K562 (cell line): ENCODE results near the gene SERPINF2. TPM values are rescaled to one million over a fixed set of nuclear protein-coding genes. Genes with fewer than 3 reads are reported as not detected.

Experiments
- CBFA2T2 ChIP-seq: fragments of 450-650 bp; conservative IDR thresholded peaks from 2 replicates; pipeline ENCODE4 v1.6.1; 2017; ENCODE audit warnings: mild to moderate bottlenecking
- CEBPG ChIP-seq, 3 experiments: fragments of 200-800 bp in 1 of 3; sonication (Bioruptor generic) in 1 of 3; sonication (generic) in 1 of 3; formaldehyde crosslinking in 1 of 3; IDR thresholded peaks in 2 of 3; conservative IDR thresholded peaks in 1 of 3; 2 replicates each; pipeline versions ENCODE4 v1.6.1 to v1.8.0; 2016 to 2022; ENCODE audit warnings: missing compliant biosample characterization in 2 of 3, missing genetic modification characterization in 2 of 3, mild to moderate bottlenecking in 1 of 3, missing genetic modification reagents in 1 of 3
- CREM ChIP-seq: IDR thresholded peaks from 2 replicates; pipeline ENCODE4 v1.6.1; 2014; ENCODE audit warnings: antibody characterized with exemption, low read depth
- EP400 ChIP-seq: fragments of 450-650 bp; IDR thresholded peaks from 2 replicates; pipeline ENCODE4 v1.6.1; 2017; ENCODE audit warnings: antibody characterized with exemption, mild to moderate bottlenecking, moderate library complexity
- KDM5B ChIP-seq: fragments of 200-600 bp; sonication (generic); IDR thresholded peaks from 2 replicates; pipeline ENCODE4 v1.6.1; 2012; ENCODE audit warnings: low read depth, mild to moderate bottlenecking, moderate library complexity, low read length, control low read depth, inconsistent platforms; ENCODE audit not compliant: insufficient replicate concordance
- NONO ChIP-seq, 2 experiments: fragments of 200-400 bp in 1 of 2; fragments of 450-650 bp in 1 of 2; formaldehyde crosslinking in 1 of 2; IDR thresholded peaks; 2 replicates each; pipeline ENCODE4 v1.6.1; 2017; ENCODE audit warnings: low read depth in 2 of 2, mild to moderate bottlenecking in 2 of 2, moderate library complexity in 2 of 2, low read length in 1 of 2
- NR2C1 ChIP-seq, 2 experiments: fragments of 450-650 bp; IDR thresholded peaks; 2 replicates each; pipeline ENCODE4 v1.6.1; 2017; ENCODE audit warnings: mild to moderate bottlenecking in 2 of 2, antibody characterized with exemption in 1 of 2, inconsistent platforms in 1 of 2, missing compliant biosample characterization in 1 of 2, missing genetic modification characterization in 1 of 2
- NR2C2 ChIP-seq, 2 experiments: fragments of 200-800 bp in 1 of 2; sonication (Bioruptor generic) in 1 of 2; sonication (generic) in 1 of 2; formaldehyde crosslinking in 1 of 2; IDR thresholded peaks; 2 replicates each; pipeline versions ENCODE4 v1.6.1 to v1.8.0; 2016 to 2022; ENCODE audit warnings: mild to moderate bottlenecking in 1 of 2, missing compliant biosample characterization in 1 of 2, missing genetic modification characterization in 1 of 2, missing genetic modification reagents in 1 of 2
- PHB ChIP-seq: fragments of 250-450 bp; sonication (Bioruptor Pico); IDR thresholded peaks from 2 replicates; pipeline ENCODE4 v1.5.0; 2021
- YY1 ChIP-seq, 3 experiments: IDR thresholded peaks; 2 replicates each; pipeline ENCODE4 v1.6.1; 2011; ENCODE audit warnings: low read length in 2 of 3, mild to moderate bottlenecking in 2 of 3, moderate library complexity in 2 of 3, borderline replicate concordance in 1 of 3, control low read depth in 1 of 3, low read depth in 1 of 3; ENCODE audit not compliant: insufficient read depth in 3 of 3, insufficient replicate concordance in 2 of 3, control insufficient read depth in 1 of 3, insufficient read length in 1 of 3; ENCODE audit errors: extremely low read depth in 1 of 3
- ZEB2 ChIP-seq: fragments of 450-650 bp; IDR thresholded peaks from 2 replicates; pipeline ENCODE4 v1.6.1; 2016
- ZFX ChIP-seq: sonication (generic); formaldehyde crosslinking; IDR thresholded peaks from 2 replicates; pipeline ENCODE4 v1.8.0; 2022; ENCODE audit warnings: mild to moderate bottlenecking, missing genetic modification reagents, moderate library complexity
- ZNF408 ChIP-seq: fragments of 250-450 bp; sonication (Bioruptor Pico); IDR thresholded peaks from 2 replicates; pipeline ENCODE4 v1.4.0; 2020; ENCODE audit warnings: low read depth, mild to moderate bottlenecking, moderate library complexity
- polyA plus RNA-seq, 8 experiments: library from polyadenylated mRNA; depleted of rRNA in 4 of 8; stranded (reverse) in 5 of 8; unstranded in 3 of 8; fragments of >200 nt; fragmentation: Nextera tagmentation in 2 of 8; fragmentation: Illumina TruSeq in 1 of 8; extraction: Ambion mirVana in 2 of 8; extraction: Trizol in 1 of 8; gene quantifications; 2 replicates each; pipeline versions ENCODE4 v1.2.1 to v1.2.3, GENCODE V29; 2011 to 2014; ENCODE audit warnings: inconsistent platforms in 1 of 8, missing spikeins in 1 of 8
- total RNA-seq, 7 experiments: library from RNA; depleted of rRNA in 6 of 7; stranded (reverse); fragments of >200 nt in 6 of 7; fragmentation: Illumina TruSeq in 2 of 7; extraction: Trizol in 2 of 7; gene quantifications; 2 replicates each; pipeline versions ENCODE4 v1.2.1 to v1.2.3, GENCODE V29; 2011 to 2021; ENCODE audit warnings: low replicate concordance in 1 of 7
- TF ChIP-seq, protein P1 (sequence below), 2 experiments: fragments of 450-650 bp; formaldehyde crosslinking in 1 of 2; IDR thresholded peaks; 2 replicates each; pipeline versions ENCODE4 v1.4.0 to v1.6.1; 2014 to 2020; ENCODE audit warnings: mild to moderate bottlenecking in 2 of 2, borderline replicate concordance in 1 of 2, low read depth in 1 of 2
- TF ChIP-seq, protein P2 (sequence below): fragments of 450-650 bp; formaldehyde crosslinking; conservative IDR thresholded peaks from 2 replicates; pipeline ENCODE4 v1.4.0; 2022; ENCODE audit warnings: mild to moderate bottlenecking, missing genetic modification characterization

SERPINF2 gene
- total and polyA plus RNA-seq, 9 of the 15 experiments (the other 6 are each of a cell fraction or from before 2014, with no cell fraction given) = 0.22 TPM; not detected in 8

- TF ChIP-seq ZFX (CRISPR knock-in tag) (peak; percentile 47), NONO (IDR thresholded peaks at IDR 0.05; ENCODE audit: low read depth in 2 of 2, low read length in 1 of 2) (peak in 1 of 2 experiments; percentile 60; a peak in 1 of 4 replicates), ZEB2 (no peak), EP400 (peak; percentile 67), NR2C2 (CRISPR knock-in tag; IDR thresholded peaks at IDR 0.05) (no peak), NR2C2 (tag; IDR thresholded peaks at IDR 0.05) (peak; percentile 94), KDM5B (peak; percentile 43), CBFA2T2 (no peak), YY1 (IDR thresholded peaks at IDR 0.05; ENCODE audit: borderline replicate concordance in 1 of 3, control insufficient read depth in 1 of 3, extremely low read depth in 1 of 3, insufficient read depth in 3 of 3, insufficient read length in 1 of 3, insufficient replicate concordance in 2 of 3, low read depth in 1 of 3, low read length in 2 of 3) (peak in 1 of 3 experiments; percentile 27), PHB (CRISPR knock-in tag) (peak; percentile 44; the same call in 1 of the 2 replicates), CEBPG (CRISPR knock-in tag; IDR thresholded peaks at IDR 0.05) (peak; percentile 87), CEBPG (tag; conservative IDR thresholded peaks at IDR 0.05 in 1 of 2, IDR thresholded peaks at IDR 0.05 in 1 of 2) (peak in 1 of 2 experiments; percentile 50; a peak in 1 of 4 replicates), CREM (peak; percentile 49), NR2C1 (IDR thresholded peaks at IDR 0.05) (peak; percentile 80), NR2C1 (tag; IDR thresholded peaks at IDR 0.05) (peak; percentile 80), ZNF408 (CRISPR knock-in tag) (no peak)
- TF ChIP-seq, protein P1, sequence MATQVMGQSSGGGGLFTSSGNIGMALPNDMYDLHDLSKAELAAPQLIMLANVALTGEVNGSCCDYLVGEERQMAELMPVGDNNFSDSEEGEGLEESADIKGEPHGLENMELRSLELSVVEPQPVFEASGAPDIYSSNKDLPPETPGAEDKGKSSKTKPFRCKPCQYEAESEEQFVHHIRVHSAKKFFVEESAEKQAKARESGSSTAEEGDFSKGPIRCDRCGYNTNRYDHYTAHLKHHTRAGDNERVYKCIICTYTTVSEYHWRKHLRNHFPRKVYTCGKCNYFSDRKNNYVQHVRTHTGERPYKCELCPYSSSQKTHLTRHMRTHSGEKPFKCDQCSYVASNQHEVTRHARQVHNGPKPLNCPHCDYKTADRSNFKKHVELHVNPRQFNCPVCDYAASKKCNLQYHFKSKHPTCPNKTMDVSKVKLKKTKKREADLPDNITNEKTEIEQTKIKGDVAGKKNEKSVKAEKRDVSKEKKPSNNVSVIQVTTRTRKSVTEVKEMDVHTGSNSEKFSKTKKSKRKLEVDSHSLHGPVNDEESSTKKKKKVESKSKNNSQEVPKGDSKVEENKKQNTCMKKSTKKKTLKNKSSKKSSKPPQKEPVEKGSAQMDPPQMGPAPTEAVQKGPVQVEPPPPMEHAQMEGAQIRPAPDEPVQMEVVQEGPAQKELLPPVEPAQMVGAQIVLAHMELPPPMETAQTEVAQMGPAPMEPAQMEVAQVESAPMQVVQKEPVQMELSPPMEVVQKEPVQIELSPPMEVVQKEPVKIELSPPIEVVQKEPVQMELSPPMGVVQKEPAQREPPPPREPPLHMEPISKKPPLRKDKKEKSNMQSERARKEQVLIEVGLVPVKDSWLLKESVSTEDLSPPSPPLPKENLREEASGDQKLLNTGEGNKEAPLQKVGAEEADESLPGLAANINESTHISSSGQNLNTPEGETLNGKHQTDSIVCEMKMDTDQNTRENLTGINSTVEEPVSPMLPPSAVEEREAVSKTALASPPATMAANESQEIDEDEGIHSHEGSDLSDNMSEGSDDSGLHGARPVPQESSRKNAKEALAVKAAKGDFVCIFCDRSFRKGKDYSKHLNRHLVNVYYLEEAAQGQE (IDR thresholded peaks at IDR 0.05; ENCODE audit: borderline replicate concordance) = no peak
- TF ChIP-seq, protein P1 (CRISPR knock-in tag; IDR thresholded peaks at IDR 0.05; ENCODE audit: low read depth) = 0 out of 2 replicates have a peak, but pooled peaks have one; percentile 52
- TF ChIP-seq, protein P2, sequence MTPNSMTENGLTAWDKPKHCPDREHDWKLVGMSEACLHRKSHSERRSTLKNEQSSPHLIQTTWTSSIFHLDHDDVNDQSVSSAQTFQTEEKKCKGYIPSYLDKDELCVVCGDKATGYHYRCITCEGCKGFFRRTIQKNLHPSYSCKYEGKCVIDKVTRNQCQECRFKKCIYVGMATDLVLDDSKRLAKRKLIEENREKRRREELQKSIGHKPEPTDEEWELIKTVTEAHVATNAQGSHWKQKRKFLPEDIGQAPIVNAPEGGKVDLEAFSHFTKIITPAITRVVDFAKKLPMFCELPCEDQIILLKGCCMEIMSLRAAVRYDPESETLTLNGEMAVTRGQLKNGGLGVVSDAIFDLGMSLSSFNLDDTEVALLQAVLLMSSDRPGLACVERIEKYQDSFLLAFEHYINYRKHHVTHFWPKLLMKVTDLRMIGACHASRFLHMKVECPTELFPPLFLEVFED = 0 out of 2 replicates have a peak, but pooled peaks have one; percentile 8
These were observed 32.5 kb upstream of the SERPINF2 start, which contains the start of gene TLCD2 (continued) for GRCh38 chr17:1709971-1710806.
